ENCODE results near the gene PCSK7. TPM values are rescaled to one million over a fixed set of nuclear protein-coding genes. Genes with fewer than 3 reads are reported as not detected.
"Not testable (repeated sequence)": the region's sequence is repeated elsewhere in the genome, so short reads cannot be mapped to it uniquely, and the experiment has no call there.

PCSK7 gene
- total RNA-seq, 1 donor from 2014 or later = 57.8 TPM

DNA sequence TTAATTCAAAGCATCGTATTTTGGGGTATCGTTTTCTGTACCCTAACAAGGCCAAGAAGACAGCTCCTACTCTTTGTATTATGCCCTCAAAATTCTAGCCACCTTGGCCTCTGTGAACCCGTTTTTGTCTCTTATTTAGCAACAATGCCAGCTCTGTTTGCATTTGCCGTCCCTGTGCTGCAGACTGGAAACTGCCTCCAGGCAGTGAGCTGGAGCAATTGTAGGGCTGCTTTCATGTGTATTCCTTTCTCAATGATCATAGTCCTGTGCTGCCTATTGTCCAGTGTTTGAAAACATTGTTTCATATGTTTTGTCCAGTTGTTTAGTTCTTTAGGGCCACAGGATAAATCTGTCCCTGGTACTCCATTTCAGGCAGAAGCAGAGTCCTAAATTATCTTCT lies 39.3 kb upstream of the PCSK7 start:
- no peak overlapping the region for H3K27ac ChIP-seq
- TF ChIP-seq, protein P1, sequence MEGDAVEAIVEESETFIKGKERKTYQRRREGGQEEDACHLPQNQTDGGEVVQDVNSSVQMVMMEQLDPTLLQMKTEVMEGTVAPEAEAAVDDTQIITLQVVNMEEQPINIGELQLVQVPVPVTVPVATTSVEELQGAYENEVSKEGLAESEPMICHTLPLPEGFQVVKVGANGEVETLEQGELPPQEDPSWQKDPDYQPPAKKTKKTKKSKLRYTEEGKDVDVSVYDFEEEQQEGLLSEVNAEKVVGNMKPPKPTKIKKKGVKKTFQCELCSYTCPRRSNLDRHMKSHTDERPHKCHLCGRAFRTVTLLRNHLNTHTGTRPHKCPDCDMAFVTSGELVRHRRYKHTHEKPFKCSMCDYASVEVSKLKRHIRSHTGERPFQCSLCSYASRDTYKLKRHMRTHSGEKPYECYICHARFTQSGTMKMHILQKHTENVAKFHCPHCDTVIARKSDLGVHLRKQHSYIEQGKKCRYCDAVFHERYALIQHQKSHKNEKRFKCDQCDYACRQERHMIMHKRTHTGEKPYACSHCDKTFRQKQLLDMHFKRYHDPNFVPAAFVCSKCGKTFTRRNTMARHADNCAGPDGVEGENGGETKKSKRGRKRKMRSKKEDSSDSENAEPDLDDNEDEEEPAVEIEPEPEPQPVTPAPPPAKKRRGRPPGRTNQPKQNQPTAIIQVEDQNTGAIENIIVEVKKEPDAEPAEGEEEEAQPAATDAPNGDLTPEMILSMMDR (IDR thresholded peaks at IDR 0.05) = no peak
- no peak for ATAC-seq
- H3K4me1 ChIP-seq = no peaks in the 10 kb centered on the region
- intact Hi-C loops (cut with DNase I) = no loop called here
- H3K27me3 ChIP-seq = no peaks in the 10 kb centered on the region
- H3K4me3 ChIP-seq = no peak overlapping the region
- H3K36me3 ChIP-seq = peaks cover 10% of the 10 kb centered on the region
- DNase-seq = no peak
- H3K9me3 ChIP-seq = no peaks in the 10 kb centered on the region

DNA sequence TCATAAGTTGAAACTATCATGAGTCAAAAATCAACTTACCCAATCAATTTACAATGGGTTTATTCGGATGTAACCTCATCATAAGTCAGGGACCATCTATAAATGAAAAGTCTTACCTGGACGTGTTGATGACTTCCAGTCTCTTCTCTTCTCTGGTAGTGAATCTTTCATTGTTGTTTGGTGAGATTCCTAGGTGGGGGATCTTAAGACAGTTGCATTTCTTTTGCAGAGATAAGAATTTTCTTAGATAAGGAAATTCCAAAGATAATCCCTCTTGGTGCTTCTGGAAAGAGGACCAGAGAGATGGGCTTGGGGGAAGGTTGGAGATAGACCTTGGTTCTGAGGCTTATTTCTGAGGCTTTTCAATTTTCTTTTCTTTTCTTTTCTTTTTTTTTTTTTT lies 38.0 kb upstream of the PCSK7 start:
- intact Hi-C loops (cut with DNase I) = no loop called here
- Histone ChIP-seq H3K27ac (no peak overlapping the region), H3K4me1 (no peaks in the 10 kb centered on the region), H3K4me3 (no peak overlapping the region), H3K9me3 (no peaks in the 10 kb centered on the region), H3K27me3 (no peaks in the 10 kb centered on the region), H3K36me3 (peaks cover 9% of the 10 kb centered on the region)
- DNase-seq = no peak
- no peak for ATAC-seq
- TF ChIP-seq, protein P1 (IDR thresholded peaks at IDR 0.05) = no peak

DNA sequence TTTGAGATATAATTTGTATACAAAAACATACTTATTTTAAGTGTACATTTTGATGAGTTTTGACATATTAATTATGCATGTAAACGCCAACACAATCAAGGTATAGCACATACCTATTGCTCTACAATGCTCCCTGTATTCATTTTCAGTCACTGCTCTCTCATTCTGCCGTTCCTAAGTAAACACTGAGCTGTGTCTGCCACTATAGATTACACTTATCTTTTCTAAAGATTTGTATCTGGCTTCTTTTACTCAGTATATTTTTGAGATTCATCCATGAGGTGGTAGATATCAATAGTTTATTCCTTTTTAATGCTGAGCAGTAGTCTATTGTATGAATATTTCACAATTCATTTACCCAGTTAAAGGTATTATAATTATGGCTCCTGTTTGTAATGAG lies 33.9 kb upstream of the PCSK7 start:
- Histone ChIP-seq H3K27me3 (no peaks in the 10 kb centered on the region), H3K4me3 (no peak overlapping the region), H3K9me3 (no peaks in the 10 kb centered on the region), H3K36me3 (peaks cover 19% of the 10 kb centered on the region), H3K27ac (no peak overlapping the region), H3K4me1 (no peaks in the 10 kb centered on the region)
- intact Hi-C loops (cut with DNase I) = no loop called here
- TF ChIP-seq, protein P1 (IDR thresholded peaks at IDR 0.05) = no peak
- DNase-seq (no peak), ATAC-seq (no peak)

DNA sequence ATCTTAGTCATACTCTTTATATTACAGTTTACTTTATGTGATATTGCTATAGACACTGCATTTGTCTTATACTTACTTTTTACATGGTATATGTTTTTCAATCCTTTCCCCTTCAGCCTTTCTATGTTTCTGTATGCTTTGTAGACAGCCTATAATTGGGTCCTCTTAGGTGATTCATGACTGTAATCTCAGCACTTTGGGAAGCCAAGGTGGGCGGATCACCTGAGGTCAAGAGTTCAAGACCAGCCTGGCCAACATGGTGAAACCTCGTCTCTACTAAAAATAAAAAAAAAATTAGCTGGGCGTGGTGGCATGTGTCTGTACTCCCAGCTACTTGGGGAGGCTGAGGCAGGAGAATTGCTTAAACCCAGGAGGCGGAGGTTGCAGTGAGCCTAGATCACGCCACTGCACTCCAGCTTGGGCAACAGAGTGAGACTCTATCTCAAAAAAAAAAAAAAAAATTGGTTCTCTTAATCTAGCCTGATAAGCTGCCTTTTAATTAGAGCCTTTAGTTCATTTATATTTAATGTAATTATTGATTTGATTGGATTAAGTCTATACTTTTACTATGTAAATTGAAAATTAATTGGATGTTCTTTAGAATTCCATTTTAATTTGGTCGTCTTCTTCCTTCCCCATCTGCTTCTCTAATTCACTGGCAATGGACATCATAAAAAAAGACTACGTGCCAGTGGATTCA lies 32.9 kb upstream of the PCSK7 start:
- ATAC-seq; H3K27me3 ChIP-seq; H3K4me3 ChIP-seq; DNase-seq; H3K27ac ChIP-seq; H3K4me1 ChIP-seq; intact Hi-C loops (cut with DNase I); H3K9me3 ChIP-seq: not testable (repeated sequence)
- peaks cover 20% of the 10 kb centered on the region for H3K36me3 ChIP-seq

GRCh38 chr11:117259417-117259816 lies 27.5 kb upstream of the PCSK7 start:
- H3K27ac ChIP-seq = no peak overlapping the region
- H3K4me3 ChIP-seq = no peak overlapping the region
- TF ChIP-seq, protein P1 (IDR thresholded peaks at IDR 0.05) = no peak
- no peak for DNase-seq
- H3K27me3 ChIP-seq = no peaks in the 10 kb centered on the region
- no peak for ATAC-seq
- intact Hi-C loops (cut with DNase I) = no loop called here
- H3K9me3 ChIP-seq = no peaks in the 10 kb centered on the region
- peaks cover 35% of the 10 kb centered on the region for H3K36me3 ChIP-seq
- H3K4me1 ChIP-seq = no peaks in the 10 kb centered on the region

- H3K9me3 ChIP-seq = no peaks in the 10 kb centered on the region
- intact Hi-C loops (cut with DNase I) = no loop called here
These were observed 26.7 kb upstream of the PCSK7 start for GRCh38 chr11:117258576-117258975.

More at GRCh38 chr11:117258576-117258975, 26.7 kb upstream of the PCSK7 start:
- Histone ChIP-seq H3K27me3 (no peaks in the 10 kb centered on the region), H3K27ac (no peak overlapping the region), H3K4me1 (no peaks in the 10 kb centered on the region), H3K4me3 (no peak overlapping the region), H3K36me3 (peaks cover 43% of the 10 kb centered on the region)
- TF ChIP-seq, protein P1 (IDR thresholded peaks at IDR 0.05) = no peak
- DNase-seq (no peak), ATAC-seq (no peak)
